Measurements from ENCODE around the gene FBXL2.

FBXL2 gene

GRCh38 chr3:33271324-33271723 lies 5.9 kb upstream of the FBXL2 start:
- no peak for TF ChIP-seq REST (IDR thresholded peaks at IDR 0.05; ENCODE audit: low read depth)
- TF ChIP-seq TEAD4 (IDR thresholded peaks at IDR 0.05), result no peak
- TF ChIP-seq TCF12 (IDR thresholded peaks at IDR 0.05; ENCODE audit: low read depth), result no peak
- TF ChIP-seq CREB1 (IDR thresholded peaks at IDR 0.05; ENCODE audit: low read depth), result no peak
- no peak for TF ChIP-seq EP300 (IDR thresholded peaks at IDR 0.05; ENCODE audit: borderline replicate concordance)
- no peak for TF ChIP-seq NFIC (IDR thresholded peaks at IDR 0.05)
- no peak for TF ChIP-seq EGR1 (IDR thresholded peaks at IDR 0.05)
- TF ChIP-seq MAX (IDR thresholded peaks at IDR 0.05), result no peak
- TF ChIP-seq CEBPB (IDR thresholded peaks at IDR 0.05), result no peak
- no peak for TF ChIP-seq TAF1 (IDR thresholded peaks at IDR 0.05; ENCODE audit: low read depth)
- no peak for TF ChIP-seq ZBTB7A (IDR thresholded peaks at IDR 0.05; ENCODE audit: low read depth)
- no peak for TF ChIP-seq RAD21 (IDR thresholded peaks at IDR 0.05; ENCODE audit: low read depth)
- no peak for TF ChIP-seq FOXM1 (IDR thresholded peaks at IDR 0.05; ENCODE audit: borderline replicate concordance, low read depth)

GRCh38 chr3:33273628-33274027 lies 3.6 kb upstream of the FBXL2 start:
- no peak for TF ChIP-seq CEBPB (IDR thresholded peaks at IDR 0.05)
- TF ChIP-seq TEAD4 (IDR thresholded peaks at IDR 0.05), result no peak
- TF ChIP-seq USF1 (IDR thresholded peaks at IDR 0.05), result no peak
- no peak for TF ChIP-seq EP300 (IDR thresholded peaks at IDR 0.05; ENCODE audit: borderline replicate concordance)
- TF ChIP-seq FOXM1 (IDR thresholded peaks at IDR 0.05; ENCODE audit: borderline replicate concordance, low read depth), result no peak
- TF ChIP-seq ZBTB7A (IDR thresholded peaks at IDR 0.05; ENCODE audit: low read depth), result no peak
- TF ChIP-seq EGR1 (IDR thresholded peaks at IDR 0.05), result no peak
- TF ChIP-seq NFIC (IDR thresholded peaks at IDR 0.05), result no peak
- TF ChIP-seq REST (IDR thresholded peaks at IDR 0.05; ENCODE audit: low read depth), result no peak
- TF ChIP-seq TCF12 (IDR thresholded peaks at IDR 0.05; ENCODE audit: low read depth), result no peak
- no peak for TF ChIP-seq YY1 (IDR thresholded peaks at IDR 0.05; ENCODE audit: low read depth)
- TF ChIP-seq CREB1 (IDR thresholded peaks at IDR 0.05; ENCODE audit: low read depth), result no peak
- no peak for TF ChIP-seq MAX (IDR thresholded peaks at IDR 0.05)
- TF ChIP-seq RAD21 (IDR thresholded peaks at IDR 0.05; ENCODE audit: low read depth), result no peak
- no peak for TF ChIP-seq TAF1 (IDR thresholded peaks at IDR 0.05; ENCODE audit: low read depth)

GRCh38 chr3:33278163-33278562 lies 921 bp downstream of the FBXL2 start:
- TF ChIP-seq CEBPB (IDR thresholded peaks at IDR 0.05), result no peak
- TF ChIP-seq EGR1 (IDR thresholded peaks at IDR 0.05), result no peak
- TF ChIP-seq FOXM1 (IDR thresholded peaks at IDR 0.05; ENCODE audit: borderline replicate concordance, low read depth), result no peak
- no peak for TF ChIP-seq REST (IDR thresholded peaks at IDR 0.05; ENCODE audit: low read depth)
- no peak for TF ChIP-seq ZBTB7A (IDR thresholded peaks at IDR 0.05; ENCODE audit: low read depth)
- TF ChIP-seq NFIC (IDR thresholded peaks at IDR 0.05), result no peak
- TF ChIP-seq USF1 (IDR thresholded peaks at IDR 0.05), result no peak
- no peak for TF ChIP-seq EP300 (IDR thresholded peaks at IDR 0.05; ENCODE audit: borderline replicate concordance)

- TF ChIP-seq CREB1 (IDR thresholded peaks at IDR 0.05; ENCODE audit: low read depth), result no peak
- TF ChIP-seq NFIC (IDR thresholded peaks at IDR 0.05), result no peak
- no peak for TF ChIP-seq TCF12 (IDR thresholded peaks at IDR 0.05; ENCODE audit: low read depth)
- TF ChIP-seq EGR1 (IDR thresholded peaks at IDR 0.05), result no peak
- TF ChIP-seq RAD21 (IDR thresholded peaks at IDR 0.05; ENCODE audit: low read depth), result no peak
- no peak for TF ChIP-seq FOXM1 (IDR thresholded peaks at IDR 0.05; ENCODE audit: borderline replicate concordance, low read depth)
- TF ChIP-seq EP300 (IDR thresholded peaks at IDR 0.05; ENCODE audit: borderline replicate concordance), result no peak
- no peak for TF ChIP-seq TAF1 (IDR thresholded peaks at IDR 0.05; ENCODE audit: low read depth)
- TF ChIP-seq TEAD4 (IDR thresholded peaks at IDR 0.05), result no peak
- TF ChIP-seq MAX (IDR thresholded peaks at IDR 0.05), result no peak
- no peak for TF ChIP-seq USF1 (IDR thresholded peaks at IDR 0.05)
- TF ChIP-seq CEBPB (IDR thresholded peaks at IDR 0.05), result no peak
- no peak for TF ChIP-seq ZBTB7A (IDR thresholded peaks at IDR 0.05; ENCODE audit: low read depth)
- no peak for TF ChIP-seq REST (IDR thresholded peaks at IDR 0.05; ENCODE audit: low read depth)
- no peak for TF ChIP-seq YY1 (IDR thresholded peaks at IDR 0.05; ENCODE audit: low read depth)
These were observed 10.5 kb downstream of the FBXL2 start for GRCh38 chr3:33287672-33288282.
